Muscle layer of duodenum (tissue), 2 donors: ENCODE measurements around the gene EPB41L4B.

ENCODE experiments used
- H3K27ac ChIP-seq: one replicate; pipeline ENCODE4 v1.7.0; 2013; ENCODE audit warnings: mild to moderate bottlenecking, low read length
- H3K27me3 ChIP-seq: one replicate; pipeline ENCODE4 v1.7.0; 2013; ENCODE audit warnings: low read depth, mild to moderate bottlenecking, control low read depth, low read length
- H3K36me3 ChIP-seq, 2 donors: one replicate each; pipeline ENCODE4 v1.7.0; 2013; ENCODE audit warnings: low read length in 2 of 2, control low read depth in 1 of 2, mild to moderate bottlenecking in 1 of 2; ENCODE audit not compliant: insufficient read depth in 2 of 2, control insufficient read depth in 1 of 2
- H3K4me1 ChIP-seq, 2 donors: one replicate each; pipeline ENCODE4 v1.7.0; 2013; ENCODE audit warnings: low read length in 2 of 2, mild to moderate bottlenecking in 2 of 2, control low read depth in 1 of 2, moderate library complexity in 1 of 2; ENCODE audit not compliant: insufficient read depth in 2 of 2, control insufficient read depth in 1 of 2
- H3K4me3 ChIP-seq, 2 donors: one replicate each; pipeline ENCODE4 v1.7.0; 2013; ENCODE audit warnings: low read length in 2 of 2, low read depth in 1 of 2, mild to moderate bottlenecking in 1 of 2
- H3K9me3 ChIP-seq, 2 donors: one replicate each; pipeline ENCODE4 v1.7.0; 2013; ENCODE audit warnings: low read length in 2 of 2, control low read depth in 1 of 2, mild to moderate bottlenecking in 1 of 2; ENCODE audit not compliant: control insufficient read depth in 1 of 2
- donor health status: healthy.

The EPB41L4B gene

GRCh38 chr9:109277451-109277850, 43.4 kb downstream of the EPB41L4B start:
- Histone ChIP-seq H3K9me3 (no peaks in the 10 kb centered on the region), H3K27me3 (no peaks in the 10 kb centered on the region), H3K27ac (no peak overlapping the region), H3K4me1 (peaks cover 8 to 16% of the 10 kb centered on the region in 2 donors), H3K36me3 (no peaks in the 10 kb centered on the region), H3K4me3 (no peak overlapping the region)

- Histone ChIP-seq H3K4me3 (no peak overlapping the region), H3K27ac (no peak overlapping the region), H3K9me3 (no peaks in the 10 kb centered on the region)
Measured at GRCh38 chr9:109276469-109277440, 44.1 kb downstream of the EPB41L4B start.

GRCh38 chr9:109274884-109275730, 45.8 kb downstream of the EPB41L4B start:
- Histone ChIP-seq H3K4me1 (peaks cover 8 to 16% of the 10 kb centered on the region in 2 donors), H3K9me3 (no peaks in the 10 kb centered on the region), H3K4me3 (no peak overlapping the region), H3K36me3 (no peaks in the 10 kb centered on the region), H3K27ac (peak overlapping the region; percentile 1), H3K27me3 (no peaks in the 10 kb centered on the region)

More at GRCh38 chr9:109276469-109277440, 44.1 kb downstream of the EPB41L4B start:
- Histone ChIP-seq H3K27me3 (no peaks in the 10 kb centered on the region), H3K36me3 (no peaks in the 10 kb centered on the region), H3K4me1 (peaks cover 8 to 16% of the 10 kb centered on the region in 2 donors)

GRCh38 chr9:109273869-109274268, 47.0 kb downstream of the EPB41L4B start:
- H3K4me1 ChIP-seq = peaks cover 8 to 16% of the 10 kb centered on the region in 2 donors
- no peaks in the 10 kb centered on the region for H3K9me3 ChIP-seq
- no peaks in the 10 kb centered on the region for H3K36me3 ChIP-seq
- no peaks in the 10 kb centered on the region for H3K27me3 ChIP-seq
- peak overlapping the region; percentile 1 for H3K27ac ChIP-seq
- no peak overlapping the region for H3K4me3 ChIP-seq

- Histone ChIP-seq H3K27me3 (no peaks in the 10 kb centered on the region), H3K27ac (no peak overlapping the region), H3K9me3 (no peaks in the 10 kb centered on the region), H3K4me3 (no peak overlapping the region), H3K36me3 (no peaks in the 10 kb centered on the region), H3K4me1 (peaks cover 8 to 16% of the 10 kb centered on the region in 2 donors)
Measured at GRCh38 chr9:109272745-109273144, 48.1 kb downstream of the EPB41L4B start.

GRCh38 chr9:109272045-109272444, 48.8 kb downstream of the EPB41L4B start:
- Histone ChIP-seq H3K27ac (no peak overlapping the region), H3K27me3 (no peaks in the 10 kb centered on the region), H3K4me1 (peaks cover 8 to 16% of the 10 kb centered on the region in 2 donors), H3K4me3 (no peak overlapping the region), H3K36me3 (no peaks in the 10 kb centered on the region), H3K9me3 (no peaks in the 10 kb centered on the region)

GRCh38 chr9:109270971-109271925, 49.6 kb downstream of the EPB41L4B start:
- Histone ChIP-seq H3K36me3 (no peaks in the 10 kb centered on the region), H3K4me3 (no peak overlapping the region), H3K27me3 (no peaks in the 10 kb centered on the region), H3K27ac (no peak overlapping the region), H3K4me1 (peaks cover 8 to 16% of the 10 kb centered on the region in 2 donors), H3K9me3 (no peaks in the 10 kb centered on the region)

GRCh38 chr9:109270441-109270840, 50.4 kb downstream of the EPB41L4B start:
- Histone ChIP-seq H3K4me1 (peaks cover 8 to 16% of the 10 kb centered on the region in 2 donors), H3K27me3 (no peaks in the 10 kb centered on the region), H3K4me3 (no peak overlapping the region), H3K9me3 (no peaks in the 10 kb centered on the region), H3K36me3 (no peaks in the 10 kb centered on the region), H3K27ac (no peak overlapping the region)

- H3K27ac ChIP-seq = no peak overlapping the region
- H3K27me3 ChIP-seq = no peaks in the 10 kb centered on the region
- H3K4me1 ChIP-seq = peaks cover 8 to 11% of the 10 kb centered on the region in 2 donors
Measured at GRCh38 chr9:109269839-109270238, 51.0 kb downstream of the EPB41L4B start.

GRCh38 chr9:109269081-109269480, 51.8 kb downstream of the EPB41L4B start:
- Histone ChIP-seq H3K27ac (no peak overlapping the region), H3K9me3 (no peaks in the 10 kb centered on the region), H3K4me1 (peaks cover under 1 to 3% of the 10 kb centered on the region in 2 donors), H3K27me3 (no peaks in the 10 kb centered on the region), H3K4me3 (no peak overlapping the region), H3K36me3 (no peaks in the 10 kb centered on the region)

More at GRCh38 chr9:109269839-109270238, 51.0 kb downstream of the EPB41L4B start:
- Histone ChIP-seq H3K36me3 (no peaks in the 10 kb centered on the region), H3K4me3 (no peak overlapping the region), H3K9me3 (no peaks in the 10 kb centered on the region)
